Endothelial cell of umbilical vein (primary cell): ENCODE data around the gene FOCAD.

Source experiments
- EZH2 ChIP-seq: IDR thresholded peaks from 2 replicates; pipeline ENCODE4 v1.6.1; 2012; ENCODE audit warnings: borderline replicate concordance, low read depth, mild to moderate bottlenecking, moderate library complexity, low read length, inconsistent platforms; ENCODE audit not compliant: severe bottlenecking
- FOS ChIP-seq: IDR thresholded peaks from 2 replicates; pipeline ENCODE4 v1.6.1; 2011; ENCODE audit warnings: mild to moderate bottlenecking, low read length, moderate library complexity, borderline replicate concordance; ENCODE audit not compliant: insufficient read depth
- GATA2 ChIP-seq: IDR thresholded peaks from 2 replicates; pipeline ENCODE4 v1.7.0; 2011; ENCODE audit warnings: low read depth, mild to moderate bottlenecking, moderate library complexity, mixed read lengths, low read length; ENCODE audit not compliant: insufficient read length, insufficient read depth
- JUN ChIP-seq: IDR thresholded peaks from 2 replicates; pipeline ENCODE4 v1.6.1; 2011; ENCODE audit warnings: borderline replicate concordance, low read depth; ENCODE audit not compliant: insufficient read length, insufficient read depth
- MYC ChIP-seq: IDR thresholded peaks from one replicate; pipeline ENCODE4 v1.6.1; 2011; ENCODE audit warnings: mild to moderate bottlenecking, low read depth, low read length
- POLR2A ChIP-seq: IDR thresholded peaks from 2 replicates; pipeline ENCODE4 v1.6.1; 2012; ENCODE audit warnings: low read depth, mild to moderate bottlenecking, control low read depth, low read length
- POLR2AphosphoS5 ChIP-seq: IDR thresholded peaks from 2 replicates; pipeline ENCODE4 v1.6.1; 2012; ENCODE audit warnings: low read depth, mild to moderate bottlenecking, control low read depth, low read length, moderate library complexity; ENCODE audit not compliant: insufficient read depth
- TF ChIP-seq, protein P1 (sequence below), 2 donors: IDR thresholded peaks; 1 replicate in 1 of 2; 2 replicates in 1 of 2; pipeline ENCODE4 v1.5.1; 2011; ENCODE audit warnings: low read length in 2 of 2, mild to moderate bottlenecking in 2 of 2, moderate library complexity in 2 of 2, control low read depth in 1 of 2, inconsistent platforms in 1 of 2, low read depth in 1 of 2; ENCODE audit not compliant: insufficient read depth in 1 of 2; ENCODE audit errors: extremely low read depth in 1 of 2

- TF ChIP-seq, protein P1, sequence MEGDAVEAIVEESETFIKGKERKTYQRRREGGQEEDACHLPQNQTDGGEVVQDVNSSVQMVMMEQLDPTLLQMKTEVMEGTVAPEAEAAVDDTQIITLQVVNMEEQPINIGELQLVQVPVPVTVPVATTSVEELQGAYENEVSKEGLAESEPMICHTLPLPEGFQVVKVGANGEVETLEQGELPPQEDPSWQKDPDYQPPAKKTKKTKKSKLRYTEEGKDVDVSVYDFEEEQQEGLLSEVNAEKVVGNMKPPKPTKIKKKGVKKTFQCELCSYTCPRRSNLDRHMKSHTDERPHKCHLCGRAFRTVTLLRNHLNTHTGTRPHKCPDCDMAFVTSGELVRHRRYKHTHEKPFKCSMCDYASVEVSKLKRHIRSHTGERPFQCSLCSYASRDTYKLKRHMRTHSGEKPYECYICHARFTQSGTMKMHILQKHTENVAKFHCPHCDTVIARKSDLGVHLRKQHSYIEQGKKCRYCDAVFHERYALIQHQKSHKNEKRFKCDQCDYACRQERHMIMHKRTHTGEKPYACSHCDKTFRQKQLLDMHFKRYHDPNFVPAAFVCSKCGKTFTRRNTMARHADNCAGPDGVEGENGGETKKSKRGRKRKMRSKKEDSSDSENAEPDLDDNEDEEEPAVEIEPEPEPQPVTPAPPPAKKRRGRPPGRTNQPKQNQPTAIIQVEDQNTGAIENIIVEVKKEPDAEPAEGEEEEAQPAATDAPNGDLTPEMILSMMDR (IDR thresholded peaks at IDR 0.05; ENCODE audit: extremely low read depth in 1 of 2, insufficient read depth in 1 of 2, low read depth in 1 of 2, low read length in 2 of 2): no peak
- TF ChIP-seq POLR2AphosphoS5 (no peak), GATA2 (no peak), FOS (no peak), EZH2 (no peak), POLR2A (no peak), JUN (no peak), MYC (no peak)
Observed at GRCh38 chr9:20651939-20652338, 32.1 kb upstream of the FOCAD start.
